NK-92 treated with Interleukin-12 subunit alpha and Interleukin-12 subunit beta, amount 100 ng/mL, for 24 hours (cell line): ENCODE data around the gene PADI6.

Source experiments
- DNase-seq: peaks from one replicate; lab custom pipeline; 2025; lab: John Stamatoyannopoulos, UW

PADI6 gene

GRCh38 chr1:17436380-17437174, 64.6 kb downstream of the PADI6 start:
- no peak for DNase-seq

GRCh38 chr1:17437260-17437579, 65.2 kb downstream of the PADI6 start:
- no peak for DNase-seq

DNA sequence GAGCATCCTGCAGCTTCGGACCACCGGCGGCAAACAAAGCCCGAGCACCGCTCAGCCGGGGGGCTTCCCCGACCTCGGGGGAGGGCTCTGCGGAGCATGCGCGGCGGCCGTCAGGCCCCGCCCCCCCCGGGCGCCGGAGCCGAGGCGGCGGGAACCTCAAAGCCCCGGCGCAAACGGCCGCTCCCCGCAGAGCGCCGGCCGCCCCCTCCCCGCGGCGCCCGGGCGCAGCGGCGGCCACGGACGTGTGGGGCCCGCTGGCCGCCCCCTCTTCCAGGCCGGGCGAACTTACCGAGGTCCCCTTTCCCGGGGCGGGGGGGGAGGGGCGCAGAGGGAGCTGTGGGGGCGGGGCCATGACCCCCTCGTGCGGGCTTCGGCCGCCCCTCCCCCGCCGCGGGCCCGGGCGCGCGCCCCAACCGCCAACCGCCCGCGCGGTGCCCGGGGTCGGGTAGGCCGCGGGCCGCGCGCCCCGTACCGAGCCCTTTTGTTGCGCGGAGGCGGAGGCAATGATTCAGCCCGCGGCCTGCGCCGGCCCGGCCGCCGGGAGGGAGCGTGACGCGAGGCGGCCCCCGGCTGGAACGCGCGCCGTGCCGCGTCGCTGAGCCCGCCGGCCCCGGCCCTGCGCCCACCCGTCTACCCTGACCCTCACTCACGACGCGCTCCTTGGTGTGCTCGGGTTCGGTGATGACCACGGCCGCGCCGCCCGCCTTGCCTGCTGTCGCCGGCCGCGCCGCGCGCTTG, 65.8 kb downstream of the PADI6 start:
- DNase-seq, result peak; percentile 70

GRCh38 chr1:17438318-17439249, 66.6 kb downstream of the PADI6 start:
- DNase-seq, result peak; percentile 73

DNA sequence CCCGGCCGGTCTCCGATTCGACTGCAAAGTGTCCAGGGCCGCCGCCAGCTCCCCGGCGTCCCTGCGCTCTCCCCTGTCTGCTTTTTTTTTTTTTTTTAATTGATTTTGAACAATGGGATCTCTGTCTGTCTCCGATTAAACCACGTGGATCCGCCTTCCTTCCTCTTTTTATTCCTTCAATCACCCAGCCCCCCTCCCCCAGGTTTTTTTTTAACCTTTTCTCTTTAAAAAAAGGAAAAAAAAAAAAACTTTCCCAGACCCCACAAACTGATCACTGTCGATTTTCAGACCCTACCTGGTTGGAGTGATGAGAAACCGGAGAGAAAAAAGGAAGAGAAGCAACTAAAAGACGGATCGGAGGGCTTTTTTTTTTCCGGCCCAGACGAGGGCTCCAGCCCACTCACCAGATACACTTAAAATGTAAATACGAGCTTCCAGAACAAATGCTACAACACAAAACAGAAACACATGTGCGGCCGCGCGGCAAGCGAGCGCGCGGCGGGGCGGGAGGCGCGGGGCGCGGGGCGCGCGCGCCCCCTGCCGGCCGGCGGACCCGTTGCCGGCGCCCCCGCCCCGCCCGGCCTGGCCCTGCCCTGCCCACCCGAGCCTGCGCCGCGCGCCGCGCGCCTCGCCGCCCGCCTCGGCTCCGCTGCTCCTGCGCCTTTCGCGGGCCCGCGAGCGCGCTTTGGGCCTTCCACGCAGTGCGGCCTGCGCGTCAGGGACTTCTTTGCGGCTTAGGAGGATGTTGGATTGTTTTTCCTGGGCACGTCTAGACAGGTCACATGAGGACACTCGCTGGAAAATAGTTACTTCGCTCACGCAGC, 67.5 kb downstream of the PADI6 start, which contains the start of gene RCC2:
Gene RCC2 (minus strand): TSS at position 428 of the 824 bp plus-strand sequence. CDS start 1,163 bp downstream, outside the sequence.
- peak; percentile 62 for DNase-seq

- DNase-seq, result no peak
Observed at GRCh38 chr1:17440074-17440826, 68.3 kb downstream of the PADI6 start.

- no peak for DNase-seq
Observed at GRCh38 chr1:17440827-17441168, 68.8 kb downstream of the PADI6 start.

- DNase-seq, result no peak
Observed at GRCh38 chr1:17441265-17441992, 69.4 kb downstream of the PADI6 start.

DNA sequence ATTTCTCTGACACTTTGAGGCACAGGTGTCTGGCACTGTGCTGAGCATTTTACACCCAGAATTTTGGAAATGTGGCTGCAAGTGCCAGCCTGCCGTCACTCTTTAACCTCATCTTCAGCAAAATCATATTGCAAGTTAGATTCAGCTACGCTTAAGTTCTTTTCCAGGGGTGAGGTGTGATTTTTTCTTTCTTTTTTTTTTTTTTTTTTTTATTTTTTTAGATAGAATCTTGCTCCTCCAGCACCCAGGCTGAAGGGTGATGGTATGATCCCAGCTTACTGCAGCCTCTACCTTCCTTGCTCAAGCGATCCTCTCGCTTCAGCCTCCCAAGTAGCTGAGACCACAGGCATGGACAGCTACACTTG, 70.0 kb downstream of the PADI6 start:
- DNase-seq, result no peak

GRCh38 chr1:17442841-17443240, 70.8 kb downstream of the PADI6 start:
- DNase-seq, result no peak

GRCh38 chr1:17447501-17447992, 75.6 kb downstream of the PADI6 start:
- no peak for DNase-seq
